NCI-H774 (cell line): ENCODE data around the gene SUPT6H.
"Not testable (repeated sequence)": the region's sequence is repeated elsewhere in the genome, so short reads cannot be mapped to it uniquely, and the experiment has no call there.

Source experiments
- DNase-seq: peaks from one replicate; lab custom pipeline; 2025; lab: John Stamatoyannopoulos, UW

SUPT6H gene

GRCh38 chr17:28719021-28719433, 57.0 kb downstream of the SUPT6H start:
- no peak for DNase-seq

DNA sequence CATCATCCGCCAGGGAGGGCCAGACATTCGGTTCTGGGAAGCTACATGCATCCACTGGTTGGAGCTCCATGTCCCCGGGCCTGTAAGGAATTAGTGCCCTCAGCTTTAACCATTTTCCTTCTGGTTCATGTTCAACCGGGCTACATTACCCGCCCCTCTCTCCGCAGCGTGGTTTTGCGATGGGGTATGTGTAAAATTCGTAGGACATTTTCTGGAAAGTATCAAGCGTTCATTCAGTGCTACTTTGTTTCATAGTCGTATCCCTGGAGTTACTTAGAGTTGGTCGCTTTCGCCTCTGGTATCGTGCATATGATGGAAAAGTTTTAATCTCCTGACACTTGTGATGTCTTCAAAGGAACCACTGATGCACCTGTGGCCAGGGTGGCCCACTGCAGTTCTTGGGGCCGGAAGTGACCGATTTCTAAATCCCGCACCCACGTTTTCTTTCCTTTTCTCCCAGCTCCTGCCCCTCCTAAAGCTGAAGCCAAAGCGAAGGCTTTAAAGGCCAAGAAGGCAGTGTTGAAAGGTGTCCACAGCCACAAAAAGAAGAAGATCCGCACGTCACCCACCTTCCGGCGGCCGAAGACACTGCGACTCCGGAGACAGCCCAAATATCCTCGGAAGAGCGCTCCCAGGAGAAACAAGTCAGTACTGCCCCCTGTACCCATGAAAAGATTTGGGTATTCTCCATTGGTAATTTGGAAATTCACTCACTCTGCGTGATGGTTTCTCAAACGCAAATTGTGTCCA, 58.4 kb downstream of the SUPT6H start:
- DNase-seq = no peak

GRCh38 chr17:28720997-28721329, 59.0 kb downstream of the SUPT6H start:
- not testable (repeated sequence) for DNase-seq

DNA sequence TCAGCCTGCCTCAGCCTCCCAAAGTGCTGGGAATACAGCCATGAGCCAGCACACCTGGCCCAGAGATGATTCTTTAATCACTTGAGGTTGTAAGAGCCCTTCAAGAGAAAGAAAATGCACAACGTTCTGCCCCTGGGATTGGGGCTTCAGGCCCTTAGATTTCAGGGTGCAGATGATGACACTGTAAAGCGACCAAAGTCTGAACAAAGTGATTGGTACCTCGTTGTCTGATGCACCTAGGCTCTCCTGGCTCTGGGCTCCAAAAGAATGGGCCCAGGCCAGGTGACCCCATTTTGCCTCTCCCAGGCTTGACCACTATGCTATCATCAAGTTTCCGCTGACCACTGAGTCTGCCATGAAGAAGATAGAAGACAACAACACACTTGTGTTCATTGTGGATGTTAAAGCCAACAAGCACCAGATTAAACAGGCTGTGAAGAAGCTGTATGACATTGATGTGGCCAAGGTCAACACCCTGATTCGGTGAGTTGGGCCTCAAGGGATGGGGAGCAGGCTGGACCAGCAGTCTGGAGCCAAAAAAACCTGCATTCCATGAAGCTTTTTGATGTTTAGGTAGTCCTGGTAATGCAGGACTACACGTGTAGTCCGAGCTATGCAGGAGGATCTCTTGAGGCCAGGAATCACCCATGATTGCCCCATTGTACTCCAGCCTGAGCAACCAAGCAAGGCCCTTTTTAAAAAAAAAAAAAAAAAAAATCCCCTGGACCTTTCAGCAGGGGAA, 60.6 kb downstream of the SUPT6H start:
- DNase-seq = no peak

GRCh38 chr17:28723159-28723835, 61.3 kb downstream of the SUPT6H start:
- no peak for DNase-seq

- not testable (repeated sequence) for DNase-seq
Observed at GRCh38 chr17:28723836-28724499, 62.0 kb downstream of the SUPT6H start.

DNA sequence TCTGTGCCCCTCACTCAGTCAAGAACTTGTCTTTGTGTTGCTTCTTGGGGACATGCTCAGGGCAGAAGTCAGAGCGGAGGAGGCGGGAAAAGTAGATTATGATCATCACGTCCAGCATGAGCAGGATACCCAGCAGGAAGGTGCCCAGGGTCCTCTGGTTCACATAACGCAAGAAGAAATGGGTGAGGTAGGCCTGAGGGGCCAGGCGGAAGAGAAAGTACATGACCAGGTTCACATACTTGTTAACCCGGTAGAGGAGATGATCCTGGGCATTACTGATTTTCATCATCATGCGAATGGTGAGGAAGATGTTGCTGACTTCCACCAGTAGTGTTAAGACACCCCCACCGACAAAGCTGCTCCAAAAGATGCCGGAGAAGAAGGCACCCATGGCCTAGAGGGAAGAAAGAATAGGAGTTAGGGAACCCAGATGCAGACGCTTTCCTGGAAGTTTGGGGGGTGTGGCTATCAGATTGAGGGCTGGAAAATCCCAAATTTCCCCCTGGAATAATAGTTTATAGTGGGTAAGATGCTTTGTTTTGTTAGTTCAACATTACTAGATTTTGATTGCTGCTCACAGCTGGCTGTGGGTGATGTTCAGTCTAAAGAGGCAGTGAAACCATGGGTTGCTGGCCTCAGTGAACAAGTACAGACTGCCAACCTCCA, 62.6 kb downstream of the SUPT6H start:
- no peak for DNase-seq

- DNase-seq = no peak
Observed at GRCh38 chr17:28725166-28725659, 63.2 kb downstream of the SUPT6H start.

GRCh38 chr17:28725660-28726225, 63.7 kb downstream of the SUPT6H start:
- peak; percentile 91 for DNase-seq

DNA sequence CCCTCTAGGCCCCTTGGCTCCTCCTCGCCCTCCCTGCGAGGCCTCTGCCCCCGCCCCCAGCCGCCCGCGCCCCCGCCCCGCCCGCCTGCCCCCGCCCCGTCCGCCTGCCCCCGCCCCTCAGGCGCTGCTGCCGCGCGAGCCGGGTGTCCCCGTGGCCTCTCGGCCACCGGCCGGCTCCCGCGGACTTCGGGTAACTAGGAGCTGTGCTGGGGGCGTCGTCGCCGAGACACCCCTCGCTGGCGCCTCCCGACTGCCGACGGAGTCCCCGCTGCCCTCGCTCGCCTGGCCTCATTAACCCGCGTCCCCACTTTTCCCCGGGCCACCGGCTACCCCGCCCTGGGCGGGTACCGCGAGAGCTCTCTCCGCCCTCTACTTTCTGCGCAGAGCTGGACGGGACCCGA, 64.2 kb downstream of the SUPT6H start, which contains the start of gene TLCD1:
Gene TLCD1, minus strand, starts transcription at position 8 of the 401 bp plus-strand sequence. CDS start 136 bp downstream, outside the sequence.
- DNase-seq = peak; percentile 83

- peak; percentile 97 for DNase-seq
Observed at GRCh38 chr17:28726627-28727491, 64.9 kb downstream of the SUPT6H start.

DNA sequence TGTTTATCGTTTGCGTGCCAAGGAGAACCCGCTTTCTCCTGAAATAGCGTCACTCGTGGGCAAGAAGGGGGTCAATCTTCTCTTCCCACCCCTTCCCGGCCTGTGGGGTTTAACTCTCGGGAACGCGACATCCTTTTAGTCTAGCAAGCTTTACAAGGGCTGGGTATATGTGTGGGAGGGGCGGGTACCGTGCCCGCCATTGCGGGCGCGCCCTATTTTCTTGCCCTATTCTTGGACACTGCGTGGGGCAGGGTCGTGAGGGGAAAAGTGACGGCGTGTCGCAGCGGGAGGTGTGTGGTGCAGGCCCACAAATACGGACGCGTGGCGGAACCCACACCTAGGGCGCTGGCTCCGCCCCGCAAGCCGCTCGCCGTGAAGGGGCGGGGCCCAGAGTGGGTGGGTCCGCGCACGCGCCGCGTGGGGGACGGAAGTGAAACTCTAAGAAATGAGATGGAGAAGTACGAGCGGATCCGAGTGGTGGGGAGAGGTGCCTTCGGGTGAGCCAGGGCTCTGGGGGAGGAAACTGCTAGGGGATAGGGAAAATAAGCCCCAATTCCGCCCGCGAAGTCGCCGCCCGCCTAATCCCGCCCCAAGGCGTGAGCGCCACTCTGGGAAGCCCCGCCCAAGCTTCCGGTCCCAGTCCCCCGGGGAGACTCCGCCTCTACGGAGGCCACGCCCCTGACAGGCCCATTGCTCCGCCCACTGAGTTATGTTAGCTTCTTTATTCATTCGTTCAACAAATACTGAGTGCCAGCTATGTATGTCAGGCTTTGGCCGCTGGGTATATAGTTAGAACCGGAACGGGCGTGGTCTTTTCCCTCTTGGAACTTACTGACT, 66.6 kb downstream of the SUPT6H start, which contains the start of gene NEK8:
Gene NEK8, plus strand, starts transcription at position 425 of the 837 bp plus-strand sequence. Its CDS starts 26 bp downstream, at position 451.
- DNase-seq = peak; percentile 96

GRCh38 chr17:28729950-28730330, 67.9 kb downstream of the SUPT6H start:
- no peak for DNase-seq

DNA sequence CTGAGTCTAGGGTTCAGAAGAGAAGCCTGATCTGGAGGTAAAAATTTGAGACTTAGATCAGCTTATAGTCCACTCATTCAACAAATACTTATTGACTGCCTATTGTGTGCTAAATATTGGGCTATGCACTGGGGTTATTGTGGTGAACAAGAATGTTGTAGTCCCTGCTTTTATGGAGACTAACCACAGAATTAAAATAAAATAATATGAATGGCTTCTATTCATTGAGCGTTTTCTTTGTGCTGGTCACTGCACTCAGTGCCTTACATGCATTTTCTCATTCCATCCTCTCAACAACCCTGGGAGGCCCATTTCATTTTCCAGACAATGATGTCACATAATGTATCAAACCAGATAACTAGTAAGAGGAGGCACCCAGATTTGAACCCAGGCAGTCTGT, 71.3 kb downstream of the SUPT6H start:
- DNase-seq = no peak

GRCh38 chr17:28734712-28735241, 72.8 kb downstream of the SUPT6H start:
- DNase-seq = no peak

GRCh38 chr17:28735242-28735722, 73.3 kb downstream of the SUPT6H start:
- no peak for DNase-seq

- DNase-seq = not testable (repeated sequence)
Observed at GRCh38 chr17:28735913-28736769, 74.1 kb downstream of the SUPT6H start.

GRCh38 chr17:28737316-28737715, 75.3 kb downstream of the SUPT6H start:
- no peak for DNase-seq
